ENCODE measurements around the gene RER1. TPM values are rescaled to one million over a fixed set of nuclear protein-coding genes. Genes with fewer than 3 reads are reported as not detected.

RER1 gene
- total RNA-seq, 1 experiment from 2014 or later, result 155 TPM

- H4K20me1 ChIP-seq (ENCODE audit: insufficient read depth), result no peaks in the 10 kb centered on the region
- POLR2A ChIA-PET, result no interaction called here
- no peak overlapping the region for H3K27ac ChIP-seq (ENCODE audit: low read depth, low read length)
- intact Hi-C loops (cut with micrococcal nuclease), result no loop called here
- RAD21 ChIA-PET (ENCODE audit: low non-redundant PET in 1 of 2, low total read pairs in 2 of 2, uncharacterized antibody in 2 of 2, unreplicated experiment in 2 of 2), result no interaction called here
- H3K9me3 ChIP-seq (ENCODE audit: control insufficient read depth in 1 of 2, insufficient read depth in 1 of 2, low read depth in 1 of 2, low read length in 2 of 2), result peaks cover 3 to 15% of the 10 kb centered on the region in 2 experiments; a peak in 2 of 4 replicates
- H3K36me3 ChIP-seq (ENCODE audit: control insufficient read depth in 1 of 2, insufficient read depth in 2 of 2, low read length in 2 of 2), result no peaks in the 10 kb centered on the region
- CTCF ChIA-PET, result no interaction called here
- no peak overlapping the region for H3K9ac ChIP-seq (ENCODE audit: low read length)
- H3K9me2 ChIP-seq (ENCODE audit: insufficient read depth), result no peaks in the 10 kb centered on the region
- H3K79me2 ChIP-seq (ENCODE audit: insufficient read depth, low read length), result no peaks in the 10 kb centered on the region
- no peaks in the 10 kb centered on the region for H3K4me1 ChIP-seq (ENCODE audit: control insufficient read depth in 1 of 2, insufficient read depth in 2 of 2, low read length in 2 of 2)
- ATAC-seq, result no peak
- no peak for TF ChIP-seq ZNF274 (IDR thresholded peaks at IDR 0.05; ENCODE audit: low read depth, low read length)
- TF ChIP-seq FOSL1 (IDR thresholded peaks at IDR 0.05; ENCODE audit: low read depth), result no peak
- TF ChIP-seq, protein P1, sequence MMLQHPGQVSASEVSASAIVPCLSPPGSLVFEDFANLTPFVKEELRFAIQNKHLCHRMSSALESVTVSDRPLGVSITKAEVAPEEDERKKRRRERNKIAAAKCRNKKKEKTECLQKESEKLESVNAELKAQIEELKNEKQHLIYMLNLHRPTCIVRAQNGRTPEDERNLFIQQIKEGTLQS (IDR thresholded peaks at IDR 0.05), result no peak
- TF ChIP-seq SIN3A (IDR thresholded peaks at IDR 0.05; ENCODE audit: low read depth), result no peak
- no peak for TF ChIP-seq CBX3 (IDR thresholded peaks at IDR 0.05; ENCODE audit: low read depth)
- TF ChIP-seq JUND (IDR thresholded peaks at IDR 0.05), result no peak
- no peak for TF ChIP-seq REST (IDR thresholded peaks at IDR 0.05; ENCODE audit: low read depth)
- no peak for TF ChIP-seq RAD21 (IDR thresholded peaks at IDR 0.05; ENCODE audit: low read depth)
- TF ChIP-seq YY1 (IDR thresholded peaks at IDR 0.05; ENCODE audit: extremely low read depth, insufficient replicate concordance, low read depth, low read length), result no peak
- no peak for TF ChIP-seq SP1 (IDR thresholded peaks at IDR 0.05; ENCODE audit: low read depth)
- no peak for TF ChIP-seq MAX (IDR thresholded peaks at IDR 0.05)
- no peak for TF ChIP-seq POLR2A (IDR thresholded peaks at IDR 0.05; ENCODE audit: borderline replicate concordance, extremely low read depth, insufficient read depth, insufficient read length)
- no peak for TF ChIP-seq TCF7L2 (IDR thresholded peaks at IDR 0.05; ENCODE audit: borderline replicate concordance, extremely low read depth, insufficient read depth, insufficient read length)
- no peak for TF ChIP-seq EGR1 (IDR thresholded peaks at IDR 0.05; ENCODE audit: low read depth)
- TF ChIP-seq, protein P2, sequence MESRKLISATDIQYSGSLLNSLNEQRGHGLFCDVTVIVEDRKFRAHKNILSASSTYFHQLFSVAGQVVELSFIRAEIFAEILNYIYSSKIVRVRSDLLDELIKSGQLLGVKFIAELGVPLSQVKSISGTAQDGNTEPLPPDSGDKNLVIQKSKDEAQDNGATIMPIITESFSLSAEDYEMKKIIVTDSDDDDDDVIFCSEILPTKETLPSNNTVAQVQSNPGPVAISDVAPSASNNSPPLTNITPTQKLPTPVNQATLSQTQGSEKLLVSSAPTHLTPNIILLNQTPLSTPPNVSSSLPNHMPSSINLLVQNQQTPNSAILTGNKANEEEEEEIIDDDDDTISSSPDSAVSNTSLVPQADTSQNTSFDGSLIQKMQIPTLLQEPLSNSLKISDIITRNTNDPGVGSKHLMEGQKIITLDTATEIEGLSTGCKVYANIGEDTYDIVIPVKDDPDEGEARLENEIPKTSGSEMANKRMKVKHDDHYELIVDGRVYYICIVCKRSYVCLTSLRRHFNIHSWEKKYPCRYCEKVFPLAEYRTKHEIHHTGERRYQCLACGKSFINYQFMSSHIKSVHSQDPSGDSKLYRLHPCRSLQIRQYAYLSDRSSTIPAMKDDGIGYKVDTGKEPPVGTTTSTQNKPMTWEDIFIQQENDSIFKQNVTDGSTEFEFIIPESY (IDR thresholded peaks at IDR 0.05; ENCODE audit: extremely low read depth, insufficient replicate concordance, low read length), result no peak
- no peak for TF ChIP-seq EZH2 (IDR thresholded peaks at IDR 0.05)
- TF ChIP-seq ELF1 (IDR thresholded peaks at IDR 0.05; ENCODE audit: borderline replicate concordance, low read depth), result no peak
- TF ChIP-seq, protein P3, sequence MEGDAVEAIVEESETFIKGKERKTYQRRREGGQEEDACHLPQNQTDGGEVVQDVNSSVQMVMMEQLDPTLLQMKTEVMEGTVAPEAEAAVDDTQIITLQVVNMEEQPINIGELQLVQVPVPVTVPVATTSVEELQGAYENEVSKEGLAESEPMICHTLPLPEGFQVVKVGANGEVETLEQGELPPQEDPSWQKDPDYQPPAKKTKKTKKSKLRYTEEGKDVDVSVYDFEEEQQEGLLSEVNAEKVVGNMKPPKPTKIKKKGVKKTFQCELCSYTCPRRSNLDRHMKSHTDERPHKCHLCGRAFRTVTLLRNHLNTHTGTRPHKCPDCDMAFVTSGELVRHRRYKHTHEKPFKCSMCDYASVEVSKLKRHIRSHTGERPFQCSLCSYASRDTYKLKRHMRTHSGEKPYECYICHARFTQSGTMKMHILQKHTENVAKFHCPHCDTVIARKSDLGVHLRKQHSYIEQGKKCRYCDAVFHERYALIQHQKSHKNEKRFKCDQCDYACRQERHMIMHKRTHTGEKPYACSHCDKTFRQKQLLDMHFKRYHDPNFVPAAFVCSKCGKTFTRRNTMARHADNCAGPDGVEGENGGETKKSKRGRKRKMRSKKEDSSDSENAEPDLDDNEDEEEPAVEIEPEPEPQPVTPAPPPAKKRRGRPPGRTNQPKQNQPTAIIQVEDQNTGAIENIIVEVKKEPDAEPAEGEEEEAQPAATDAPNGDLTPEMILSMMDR (IDR thresholded peaks at IDR 0.05 in 2 of 3, conservative IDR thresholded peaks at IDR 0.05 in 1 of 3; ENCODE audit: borderline replicate concordance in 1 of 3, insufficient read depth in 1 of 3, low read depth in 2 of 3, low read length in 2 of 3), result no peak
- TF ChIP-seq SRF (IDR thresholded peaks at IDR 0.05; ENCODE audit: low read depth), result no peak
- TF ChIP-seq EZH2phosphoT487 (IDR thresholded peaks at IDR 0.05; ENCODE audit: borderline replicate concordance), result no peak
- no TSS peak for BruUV-seq (replicated peaks)
- H3K27me3 ChIP-seq (ENCODE audit: insufficient read depth, low read length), result no peaks in the 10 kb centered on the region
- no peak overlapping the region for H3K4me2 ChIP-seq (ENCODE audit: low read length)
- H3K4me3 ChIP-seq (replicated peaks in 1 of 2; ENCODE audit: low read depth in 1 of 2, low read length in 2 of 2), result no peak overlapping the region
- H2AFZ ChIP-seq (ENCODE audit: low read depth, low read length, poor library complexity, severe bottlenecking), result no peak overlapping the region
- DNase-seq (ENCODE audit: low read depth, low spot score), result no peak
These were observed 35.4 kb downstream of the RER1 start for GRCh38 chr1:2427051-2427450.
